SH-SY5Y (cell line): ENCODE data around the gene SH3D19.

Experiments
- GATA2 ChIP-seq: IDR thresholded peaks from 2 replicates; pipeline ENCODE4 v1.6.1; 2011; ENCODE audit warnings: mild to moderate bottlenecking, low read depth, low read length
- GATA3 ChIP-seq: IDR thresholded peaks from 2 replicates; pipeline ENCODE4 v1.6.1; 2011; ENCODE audit warnings: low read depth, mild to moderate bottlenecking, low read length, moderate library complexity

GRCh38 chr4:151099229-151099975 is 226.0 kb downstream of the SH3D19 start, which contains the start of gene RPS3A:
- TF ChIP-seq GATA2 (no peak), GATA3 (no peak)
